GM18526 (cell line): ENCODE measurements around the gene PISD.

ENCODE experiments used
- POLR2A ChIP-seq: IDR thresholded peaks from 3 replicates; pipeline ENCODE4 v1.6.1; 2011; ENCODE audit not compliant: insufficient read length; ENCODE audit errors: extremely low read depth

Gene PISD

DNA sequence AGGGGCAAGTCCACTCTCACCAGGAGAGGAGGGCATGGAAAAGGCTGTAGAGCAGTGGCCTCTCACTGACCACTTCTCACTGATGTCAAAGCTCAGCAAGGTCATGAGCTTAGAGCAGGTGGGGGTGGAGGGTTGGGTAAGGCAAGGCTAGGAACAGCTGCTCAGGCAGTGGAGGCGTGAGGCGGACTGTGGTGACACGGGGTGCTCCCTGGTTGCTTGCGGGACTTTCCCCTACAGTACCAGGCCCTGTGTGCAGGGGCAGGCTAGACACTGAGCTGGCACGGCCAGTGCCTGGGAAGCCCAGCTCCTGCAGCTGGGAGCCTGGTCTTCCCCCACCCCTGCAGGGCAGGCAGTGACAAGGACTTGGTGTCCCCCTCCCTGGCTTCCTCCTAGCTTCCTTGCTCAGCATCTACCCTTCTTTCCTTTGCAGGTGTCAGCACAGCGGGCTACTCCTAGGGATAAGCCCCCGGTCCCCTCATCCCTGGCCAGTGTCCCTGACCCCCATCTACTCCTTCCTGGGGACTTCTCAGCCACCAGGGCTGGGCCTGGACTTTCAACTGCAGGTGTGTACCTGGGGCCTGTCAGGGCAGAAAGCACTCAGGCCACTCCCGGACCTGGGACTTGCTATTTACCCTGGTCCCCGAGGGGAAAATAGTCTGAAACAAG, 45.6 kb downstream of the PISD start:
- peak; percentile 17 for TF ChIP-seq POLR2A

DNA sequence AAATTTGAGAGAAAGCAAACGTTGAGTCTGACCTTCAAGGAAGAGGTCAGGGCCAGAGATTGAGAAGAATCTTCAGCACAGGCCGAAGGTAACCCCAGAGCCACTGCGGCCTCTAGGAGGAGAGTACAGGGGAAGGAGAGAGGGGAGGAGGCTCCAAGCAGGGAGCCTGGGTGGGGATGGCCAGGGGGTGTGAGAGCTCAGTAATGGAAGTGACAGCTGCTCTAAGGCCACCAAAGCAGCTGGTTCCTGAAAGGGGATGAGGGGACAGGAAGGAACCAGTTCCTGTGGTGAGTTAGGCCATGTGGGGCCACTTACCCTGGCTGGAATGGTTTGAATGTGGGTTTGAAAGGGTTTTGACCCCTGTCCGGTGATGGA, 46.1 kb downstream of the PISD start:
- no peak for TF ChIP-seq POLR2A

DNA sequence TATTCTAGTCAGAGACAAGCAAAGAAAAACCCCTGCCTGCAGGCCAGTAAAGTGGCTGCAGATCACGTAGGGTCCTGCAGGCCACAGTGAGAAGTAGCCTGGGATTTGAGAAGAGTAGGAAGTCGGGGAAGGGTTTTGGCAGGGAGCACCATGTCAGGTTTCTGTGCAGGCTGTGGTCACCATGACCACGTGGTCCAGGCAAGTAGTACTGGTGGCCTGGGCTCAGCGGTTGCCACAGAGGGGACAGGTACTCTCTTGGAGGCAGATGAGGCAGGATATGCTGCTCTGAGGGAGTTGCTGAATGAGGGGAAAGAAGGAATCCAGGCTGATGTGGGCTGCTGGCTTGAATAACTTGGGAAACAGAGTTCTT, 46.5 kb downstream of the PISD start:
- TF ChIP-seq POLR2A: no peak

DNA sequence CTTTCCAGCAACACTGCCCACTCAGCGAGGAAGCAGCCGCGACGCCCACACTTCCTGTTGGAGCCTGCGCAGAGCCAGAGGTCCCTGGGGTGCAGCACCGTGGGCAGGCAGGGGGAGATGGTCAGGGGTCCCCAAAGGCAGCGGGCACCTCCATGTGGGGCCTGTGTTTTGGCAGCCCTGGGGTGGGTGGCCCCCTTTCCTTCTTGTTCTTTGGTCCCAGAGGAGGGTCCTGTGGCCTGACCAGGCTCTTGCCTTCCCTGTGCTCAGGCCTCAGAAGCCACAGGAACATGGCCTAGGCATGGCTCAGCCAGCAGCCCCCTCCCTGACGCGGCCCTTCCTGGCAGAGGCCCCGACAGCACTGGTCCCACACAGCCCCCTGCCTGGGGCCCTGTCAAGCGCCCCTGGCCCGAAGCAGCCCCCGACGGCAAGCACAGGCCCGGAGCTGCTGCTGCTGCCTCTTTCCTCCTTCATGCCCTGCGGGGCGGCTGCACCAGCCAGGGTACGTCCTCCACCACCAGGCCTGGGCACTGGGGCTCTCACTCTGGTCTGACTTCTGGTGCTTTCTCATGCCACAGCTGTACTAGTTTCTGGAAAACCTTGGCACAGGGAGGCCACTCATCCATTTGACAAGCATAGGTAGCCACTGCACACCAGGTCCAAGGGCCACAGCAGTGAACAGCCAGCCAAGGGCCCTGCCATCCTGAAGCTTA, 47.1 kb downstream of the PISD start:
- no peak for TF ChIP-seq POLR2A

DNA sequence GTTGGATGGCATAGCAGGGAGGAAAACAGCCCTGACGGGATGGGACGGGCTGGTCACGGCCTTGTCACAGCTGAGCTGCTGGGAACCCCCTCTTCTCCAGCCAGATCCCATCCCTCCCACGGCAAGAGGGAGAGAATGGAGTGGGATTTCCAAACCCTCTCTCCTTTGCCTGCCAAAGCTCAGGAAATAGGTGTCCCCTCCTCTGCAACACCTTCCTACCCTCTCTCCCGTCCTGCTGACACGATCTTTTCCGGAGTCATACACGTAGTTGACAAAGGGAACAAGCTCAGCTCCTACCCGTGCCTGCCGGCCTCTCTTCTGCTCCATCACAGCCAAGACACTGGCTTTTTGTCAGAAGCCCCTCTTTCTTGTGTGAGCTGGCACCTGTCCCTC, 48.1 kb downstream of the PISD start:
- no peak for TF ChIP-seq POLR2A

DNA sequence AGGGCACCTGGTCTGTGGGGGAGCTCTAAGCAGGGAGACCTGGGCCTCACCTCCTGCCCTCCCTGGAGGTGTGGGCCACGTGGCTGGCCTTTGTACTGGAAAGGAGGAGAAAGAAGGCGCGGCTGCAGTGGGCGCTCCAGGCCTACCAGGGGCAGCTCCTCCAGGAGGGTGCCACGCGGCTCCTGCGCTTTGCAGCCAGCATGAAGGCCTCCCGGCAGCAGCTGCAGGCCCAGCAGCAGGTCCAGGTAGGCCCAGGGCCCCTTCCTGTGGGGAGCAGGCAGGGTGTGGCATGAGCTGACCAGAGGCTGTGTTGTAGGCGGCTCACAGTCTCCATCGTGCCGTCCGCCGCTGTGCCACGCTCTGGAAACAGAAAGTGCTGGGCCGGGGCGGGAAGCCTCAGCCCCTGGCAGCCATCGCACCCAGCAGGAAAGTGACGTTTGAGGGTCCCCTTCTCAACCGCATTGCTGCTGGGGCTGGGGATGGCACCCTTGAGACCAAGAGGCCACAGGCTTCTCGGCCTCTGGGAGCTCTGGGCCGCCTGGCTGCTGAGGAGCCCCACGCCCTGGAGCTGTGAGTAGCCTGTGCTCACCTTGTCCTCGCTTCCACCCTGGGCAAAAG, 48.6 kb downstream of the PISD start:
- no peak for TF ChIP-seq POLR2A

DNA sequence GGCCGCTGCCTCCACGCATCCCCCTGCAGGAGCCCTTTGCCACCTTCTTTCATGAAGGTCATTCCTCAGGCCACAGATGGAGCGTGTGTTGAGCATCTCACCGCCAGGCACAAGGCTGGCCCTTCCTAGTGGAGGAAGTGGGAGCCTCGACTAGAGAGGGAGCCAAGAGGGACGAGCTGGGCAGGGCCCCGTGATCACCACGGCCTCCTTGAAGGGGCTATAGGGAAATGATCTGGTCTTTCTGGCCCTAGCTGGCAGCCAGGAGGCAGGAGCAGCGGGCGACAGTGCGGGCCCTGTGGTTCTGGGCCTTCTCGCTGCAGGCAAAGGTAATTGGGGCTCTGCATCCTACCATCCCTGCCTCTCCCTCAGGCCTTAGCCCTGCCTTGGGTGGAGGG, 49.1 kb downstream of the PISD start:
- TF ChIP-seq POLR2A: no peak

DNA sequence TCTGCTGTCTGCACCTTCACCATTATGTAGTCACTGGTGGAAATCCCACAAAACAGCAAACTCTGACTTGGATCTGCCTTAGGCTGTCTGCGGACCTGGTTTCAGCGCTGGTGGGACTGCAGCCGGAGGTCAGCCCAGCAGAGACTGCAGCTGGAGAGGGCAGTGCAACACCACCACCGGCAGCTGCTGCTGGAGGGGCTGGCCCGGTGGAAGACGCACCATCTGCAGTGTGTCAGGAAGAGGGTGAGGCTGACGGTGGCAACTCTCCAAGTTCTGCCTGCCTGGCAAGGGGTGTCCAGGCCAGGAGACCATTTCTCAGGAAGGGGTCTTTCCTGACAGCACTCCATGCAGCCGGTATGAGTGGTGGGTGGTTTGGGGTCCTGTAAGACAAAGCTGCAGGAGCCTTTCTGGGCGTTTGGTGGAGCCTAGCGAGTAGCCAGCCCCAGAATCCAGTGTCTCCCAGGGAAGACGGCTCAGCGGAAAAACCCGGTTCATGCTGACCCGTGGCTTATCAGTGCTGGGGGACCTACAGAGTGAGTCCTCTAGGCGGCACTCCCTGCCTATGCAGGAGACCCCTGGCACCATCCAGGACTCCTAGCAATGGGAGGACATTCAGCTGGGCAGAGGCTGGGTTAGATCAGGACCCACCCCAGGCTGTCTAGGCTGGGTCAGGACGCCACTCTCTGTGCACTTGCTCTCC, 50.8 kb downstream of the PISD start:
- TF ChIP-seq POLR2A: no peak

DNA sequence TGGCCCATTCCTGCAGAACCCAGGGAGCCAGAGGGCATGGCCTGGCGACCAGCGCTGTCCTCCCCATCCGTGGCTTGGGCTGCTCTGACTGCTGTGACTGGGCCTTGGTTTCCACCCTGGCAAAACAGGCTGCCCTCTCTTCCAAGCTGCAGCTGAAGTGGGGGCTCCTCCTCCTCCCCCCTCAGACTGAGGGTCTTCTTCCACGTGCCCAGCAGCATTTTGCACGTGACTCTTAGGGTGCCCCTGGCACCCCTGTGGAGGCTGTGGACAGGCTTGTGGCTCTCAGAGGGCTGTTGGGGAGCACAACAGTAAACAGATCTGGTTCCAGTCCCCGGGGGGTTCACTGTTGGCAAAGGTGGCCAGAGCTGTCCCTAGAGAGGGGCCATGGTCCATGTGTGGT, 51.4 kb downstream of the PISD start:
- no peak for TF ChIP-seq POLR2A

DNA sequence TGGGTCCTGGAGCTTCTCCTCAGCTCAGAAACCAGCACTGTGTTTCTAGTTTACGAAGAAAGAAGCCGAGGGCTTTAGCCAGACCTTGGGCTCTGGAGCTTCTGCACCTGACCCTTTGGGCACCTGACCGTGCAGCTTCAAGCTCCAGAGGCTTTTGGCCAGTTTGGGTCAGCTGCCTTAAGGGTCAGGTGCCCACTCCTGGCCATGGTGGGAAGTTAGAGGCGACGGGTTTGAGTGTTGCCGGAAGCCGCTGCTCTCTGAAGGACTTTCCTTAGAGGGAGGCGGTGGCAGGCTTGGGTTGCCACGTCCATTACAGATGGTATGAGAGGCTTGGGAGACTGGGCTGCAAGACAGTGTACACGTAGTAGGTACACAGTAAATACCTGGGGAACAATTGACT, 52.3 kb downstream of the PISD start:
- TF ChIP-seq POLR2A: no peak

DNA sequence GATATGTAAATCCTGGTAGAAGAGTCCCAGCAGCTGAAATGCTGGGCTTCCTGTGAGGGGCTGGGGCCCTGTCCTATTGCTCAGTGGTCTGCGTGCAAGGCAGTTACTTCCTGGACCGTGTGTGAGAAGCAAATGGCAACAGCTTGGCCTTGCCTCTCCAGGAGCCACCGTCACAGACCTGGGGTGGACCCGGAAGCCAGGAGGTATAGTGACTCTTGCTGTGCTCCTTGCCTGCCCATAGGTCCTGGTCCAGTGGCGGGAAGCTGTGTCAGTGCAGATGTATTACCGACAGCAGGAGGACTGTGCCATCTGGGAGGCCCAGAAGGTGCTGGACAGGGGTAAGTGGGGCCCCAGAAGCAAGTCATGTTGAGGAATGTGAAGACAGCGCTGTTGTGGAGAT, 54.3 kb downstream of the PISD start:
- TF ChIP-seq POLR2A: no peak

DNA sequence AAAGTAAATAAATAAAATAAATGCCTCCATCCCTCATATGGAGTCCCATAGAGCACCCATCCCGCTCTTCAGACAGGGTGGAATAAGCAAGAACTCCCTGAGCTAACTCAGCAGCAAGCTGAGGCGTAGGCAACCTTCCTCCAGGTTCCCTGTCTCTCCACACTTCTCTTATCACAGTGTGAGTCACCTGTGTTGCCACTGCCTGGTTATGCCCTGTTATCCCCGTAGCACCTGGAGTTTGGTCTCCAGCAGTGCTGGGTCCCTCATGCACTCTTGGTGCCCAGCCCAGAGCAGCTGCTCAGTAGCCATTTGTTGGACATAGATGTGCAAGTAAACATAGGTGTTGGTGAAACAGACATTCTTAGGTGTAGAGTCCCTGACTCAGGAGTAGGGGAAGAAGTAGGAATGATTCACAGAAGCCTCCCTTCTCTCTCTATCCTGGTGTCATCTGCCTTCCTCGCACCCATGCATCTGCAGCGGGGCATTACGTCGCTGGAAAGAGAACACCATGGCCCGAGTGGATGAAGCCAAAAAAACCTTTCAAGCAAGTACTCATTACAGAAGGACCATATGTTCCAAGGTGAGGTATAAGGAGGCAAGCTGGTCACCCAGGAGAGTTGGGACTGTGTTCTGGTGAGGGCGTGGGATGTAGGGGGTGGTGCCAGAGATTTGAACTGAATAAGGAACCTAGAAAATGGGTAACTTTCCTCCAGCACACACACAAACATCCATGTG, 56.0 kb downstream of the PISD start:
- no peak for TF ChIP-seq POLR2A

DNA sequence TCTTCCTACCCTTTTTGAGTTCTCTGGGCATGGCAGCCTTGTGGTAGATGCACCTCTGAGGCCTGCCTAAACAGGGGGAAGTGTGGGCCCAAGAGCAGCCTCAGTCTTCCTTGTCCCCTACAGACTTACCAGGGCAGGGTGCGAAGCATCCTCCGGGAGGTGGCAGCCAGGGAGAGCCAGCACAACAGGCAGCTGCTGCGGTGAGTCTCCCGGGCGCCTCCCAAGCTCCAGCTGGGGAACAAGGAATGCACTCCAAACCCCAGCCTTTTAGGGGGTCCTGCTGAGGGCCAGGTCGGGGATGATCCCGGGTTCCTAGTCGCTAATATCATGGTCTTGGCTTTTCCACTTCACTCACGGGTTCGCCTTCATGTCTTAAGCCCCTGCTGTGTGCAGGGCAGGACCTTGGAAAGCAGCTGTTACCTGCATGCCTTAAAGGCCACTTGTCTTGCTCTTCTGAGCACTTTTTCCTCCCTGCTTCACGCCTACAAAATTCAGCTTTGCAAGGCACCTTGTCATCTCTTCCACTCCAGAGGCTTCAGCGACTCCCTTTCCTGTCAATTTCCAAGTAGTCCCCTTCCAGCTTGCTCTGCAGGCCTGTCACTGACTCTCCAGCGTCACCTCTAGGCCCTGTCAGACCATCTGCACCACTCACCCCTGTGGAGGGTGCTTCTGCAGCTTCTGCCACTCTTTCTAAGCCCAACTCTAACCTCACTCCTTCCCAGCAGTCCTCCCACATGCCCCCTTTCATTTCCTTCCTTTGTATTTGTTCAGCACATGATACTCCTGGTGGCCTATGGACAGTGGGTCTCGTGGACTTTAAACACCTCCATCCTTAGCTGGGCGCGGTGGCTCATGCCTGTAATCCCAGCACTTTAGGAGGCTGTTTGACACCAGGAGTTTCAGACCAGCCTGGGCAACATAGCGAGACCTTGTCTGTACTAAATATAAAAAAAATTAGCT, 57.0 kb downstream of the PISD start:
- TF ChIP-seq POLR2A: no peak

DNA sequence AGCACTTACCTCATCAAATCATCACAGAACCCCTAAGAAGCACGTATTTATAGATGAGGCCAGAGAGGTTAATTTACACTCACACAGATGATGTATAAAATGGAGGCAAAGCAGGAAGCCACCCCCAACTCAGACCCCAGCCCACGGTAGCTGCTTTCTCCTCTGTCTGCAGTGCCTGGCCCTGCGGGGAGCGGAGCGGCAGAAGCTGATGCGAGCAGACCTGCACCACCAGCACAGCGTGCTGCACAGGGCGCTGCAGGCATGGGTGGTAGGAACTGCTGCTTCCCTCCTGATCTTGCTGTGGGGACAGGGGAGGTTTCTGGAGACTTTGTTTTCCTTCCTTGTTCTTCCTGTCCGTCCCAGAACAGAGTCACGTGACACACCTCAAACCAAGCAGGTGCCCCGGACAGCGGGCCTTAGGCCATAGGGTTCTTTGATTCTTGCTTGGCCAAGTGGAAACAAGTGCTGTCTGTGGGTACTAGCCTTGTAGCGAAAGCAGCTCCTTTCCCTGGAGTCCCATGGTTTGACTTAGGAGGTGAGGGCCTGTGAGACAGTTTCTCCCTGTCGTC, 57.8 kb downstream of the PISD start:
- TF ChIP-seq POLR2A: no peak
